HCT116 (cell line): ENCODE measurements around the gene C20orf144. TPM values are rescaled to one million over a fixed set of nuclear protein-coding genes. Genes with fewer than 3 reads are reported as not detected.

ENCODE experiments used
- ATAC-seq: fragments of 200-7000 bp; cut with Tn5 transposase; 2 replicates; pipeline ENCODE4 v1.9.1; 2020; ENCODE audit warnings: mild to moderate bottlenecking, moderate library complexity
- BruUV-seq: library from RNA; stranded (reverse); fragments of 400-500 nt; replicated peaks from 2 replicates; lab custom pipeline; 2021; lab: Mats Ljungman, UMichigan
- CTCF ChIA-PET: fragments of 300-600 bp; sonication (Branson Sonifier 250); formaldehyde crosslinking; loops from one replicate; lab custom pipeline; 2021; ENCODE audit warnings: antibody characterized with exemption; lab: Charles Lee
- POLR2A ChIA-PET: fragments of 300-600, 350-600 bp; sonication (Branson Sonifier 250); formaldehyde crosslinking; loops from one replicate; lab custom pipeline; 2021; ENCODE audit warnings: antibody characterized with exemption; lab: Charles Lee
- RAD21 ChIA-PET, 2 experiments: fragments of 300-600 bp; sonication (Branson Sonifier 250); formaldehyde crosslinking; loops; one replicate each; lab custom pipeline; 2023; ENCODE audit warnings: low total read pairs in 2 of 2; ENCODE audit not compliant: uncharacterized antibody in 2 of 2, unreplicated experiment in 2 of 2, low non-redundant PET in 1 of 2; lab: Charles Lee
- DNase-seq: peaks from one replicate; pipeline ENCODE4 v3.0.0-alpha.2; 2010; ENCODE audit warnings: low read depth, low spot score
- H2AFZ ChIP-seq: fragments of 200-600 bp; shearing (Covaris generic), sonication (generic); 2 replicates; pipeline ENCODE4 v1.6.1; 2017; ENCODE audit warnings: low read depth, mixed run types, mixed read lengths, antibody characterized with exemption, low read length; ENCODE audit not compliant: poor library complexity, severe bottlenecking
- H3K27ac ChIP-seq: 2 replicates; pipeline ENCODE4 v1.5.1; 2012; ENCODE audit warnings: low read depth, low read length
- H3K27me3 ChIP-seq: fragments of 200-600 bp; sonication (generic); 2 replicates; pipeline ENCODE4 v1.6.1; 2016; ENCODE audit warnings: mixed run types, low read length, mixed read lengths; ENCODE audit not compliant: insufficient read depth
- H3K36me3 ChIP-seq, 2 experiments: fragments of 200-500 bp in 1 of 2; fragments of 200-600 bp in 1 of 2; sonication (Bioruptor generic) in 1 of 2; sonication (generic) in 1 of 2; 2 replicates each; pipeline versions ENCODE4 v1.5.1 to v1.6.1; 2014 to 2016; ENCODE audit warnings: low read length in 2 of 2, inconsistent platforms in 1 of 2, mixed read lengths in 1 of 2, mixed run types in 1 of 2; ENCODE audit not compliant: insufficient read depth in 2 of 2, control insufficient read depth in 1 of 2
- H3K4me1 ChIP-seq, 2 experiments: fragments of 200-600 bp in 1 of 2; sonication (generic) in 1 of 2; 2 replicates each; pipeline versions ENCODE4 v1.5.1 to v1.6.1; 2012 to 2017; ENCODE audit warnings: low read length in 2 of 2, inconsistent platforms in 1 of 2, mild to moderate bottlenecking in 1 of 2, mixed read lengths in 1 of 2, mixed run types in 1 of 2, moderate library complexity in 1 of 2; ENCODE audit not compliant: insufficient read depth in 2 of 2, control insufficient read depth in 1 of 2
- H3K4me2 ChIP-seq: fragments of 200-600 bp; sonication (generic); 2 replicates; pipeline ENCODE4 v1.6.1; 2017; ENCODE audit warnings: mixed run types, low read length, mixed read lengths
- H3K4me3 ChIP-seq, 2 experiments: fragments of 200-600 bp in 1 of 2; sonication (generic) in 1 of 2; replicated peaks in 1 of 2; 2 replicates each; pipeline ENCODE4 v1.5.1; 2011 to 2016; ENCODE audit warnings: low read length in 2 of 2, control low read depth in 1 of 2, low read depth in 1 of 2, mild to moderate bottlenecking in 1 of 2, mixed read lengths in 1 of 2, mixed run types in 1 of 2
- H3K79me2 ChIP-seq: fragments of 200-600 bp; sonication (generic); 2 replicates; pipeline ENCODE4 v1.6.1; 2017; ENCODE audit warnings: mild to moderate bottlenecking, mixed run types, low read length, moderate library complexity, mixed read lengths; ENCODE audit not compliant: insufficient read depth
- H3K9ac ChIP-seq: fragments of 200-600 bp; sonication (generic); 2 replicates; pipeline ENCODE4 v1.6.1; 2016; ENCODE audit warnings: low read length, mixed read lengths
- H3K9me2 ChIP-seq: fragments of 200-600 bp; sonication (generic), shearing (Covaris generic); 2 replicates; pipeline ENCODE4 v1.6.1; 2017; ENCODE audit warnings: mixed run types, mild to moderate bottlenecking, moderate library complexity; ENCODE audit not compliant: insufficient read depth
- H3K9me3 ChIP-seq, 2 experiments: fragments of 200-500 bp in 1 of 2; fragments of 200-600 bp in 1 of 2; sonication (Bioruptor generic) in 1 of 2; sonication (generic) in 1 of 2; 2 replicates each; pipeline ENCODE4 v1.6.1; 2014 to 2017; ENCODE audit warnings: low read length in 2 of 2, mixed read lengths in 2 of 2, inconsistent platforms in 1 of 2, low read depth in 1 of 2, mild to moderate bottlenecking in 1 of 2, mixed run types in 1 of 2, moderate library complexity in 1 of 2; ENCODE audit not compliant: control insufficient read depth in 1 of 2, insufficient read depth in 1 of 2
- H4K20me1 ChIP-seq: fragments of 200-600 bp; sonication (generic), shearing (Covaris generic); 2 replicates; pipeline ENCODE4 v1.6.1; 2017; ENCODE audit warnings: mixed run types, mild to moderate bottlenecking, moderate library complexity; ENCODE audit not compliant: insufficient read depth
- CEBPB ChIP-seq: IDR thresholded peaks from 2 replicates; pipeline ENCODE4 v1.6.1; 2012; ENCODE audit warnings: low read depth
- CTCF ChIP-seq, 3 experiments: fragments of 200-600 bp in 1 of 3; sonication (generic) in 1 of 3; IDR thresholded peaks in 2 of 3; conservative IDR thresholded peaks in 1 of 3; 2 replicates each; pipeline ENCODE4 v1.5.1; 2012 to 2017; ENCODE audit warnings: low read depth in 2 of 3, low read length in 2 of 3, antibody characterized with exemption in 1 of 3, borderline replicate concordance in 1 of 3, control low read depth in 1 of 3, mild to moderate bottlenecking in 1 of 3, mixed read lengths in 1 of 3, mixed run types in 1 of 3, moderate library complexity in 1 of 3; ENCODE audit not compliant: insufficient read depth in 1 of 3
- ELF1 ChIP-seq: IDR thresholded peaks from 2 replicates; pipeline ENCODE4 v1.6.1; 2012; ENCODE audit warnings: low read depth, borderline replicate concordance
- EZH2phosphoT487 ChIP-seq: fragments of 200-600 bp; IDR thresholded peaks from 2 replicates; pipeline ENCODE4 v1.6.1; 2018; ENCODE audit warnings: antibody characterized with exemption, borderline replicate concordance
- FOSL1 ChIP-seq: IDR thresholded peaks from 2 replicates; pipeline ENCODE4 v1.6.1; 2012; ENCODE audit warnings: low read depth
- JUND ChIP-seq: IDR thresholded peaks from 2 replicates; pipeline ENCODE4 v1.6.1; 2012
- POLR2A ChIP-seq: IDR thresholded peaks from 2 replicates; pipeline ENCODE4 v1.7.0; 2011; ENCODE audit warnings: borderline replicate concordance; ENCODE audit not compliant: insufficient read depth, insufficient read length; ENCODE audit errors: extremely low read depth
- SIN3A ChIP-seq: IDR thresholded peaks from 2 replicates; pipeline ENCODE4 v1.6.1; 2012; ENCODE audit warnings: low read depth
- SRF ChIP-seq: IDR thresholded peaks from 2 replicates; pipeline ENCODE4 v1.6.1; 2012; ENCODE audit warnings: low read depth
- TCF7L2 ChIP-seq: IDR thresholded peaks from 2 replicates; pipeline ENCODE4 v1.7.0; 2011; ENCODE audit warnings: borderline replicate concordance, inconsistent platforms; ENCODE audit not compliant: insufficient read depth, insufficient read length; ENCODE audit errors: extremely low read depth
- ZBTB33 ChIP-seq: IDR thresholded peaks from 2 replicates; pipeline ENCODE4 v1.6.1; 2011; ENCODE audit warnings: mild to moderate bottlenecking, low read length, moderate library complexity; ENCODE audit not compliant: insufficient replicate concordance; ENCODE audit errors: extremely low read depth
- ZFX ChIP-seq: fragments of 450-650 bp; IDR thresholded peaks from 2 replicates; pipeline ENCODE4 v1.6.1; 2017
- intact Hi-C: fragments of 100-400 bp; cut with micrococcal nuclease; formaldehyde crosslinking; loops from 2 replicates; pipeline ENCODE4 v1.10.0; 2022
- total RNA-seq: library from RNA; stranded (reverse); gene quantifications from one replicate; pipeline ENCODE4 v1.2.1, GENCODE V29; 2021; ENCODE audit not compliant: unreplicated experiment

Gene C20orf144
- total RNA-seq, 1 experiment from 2014 or later, result 0.37 TPM

GRCh38 chr20:33666293-33667244 is 4.4 kb downstream of the C20orf144 start, which contains the start of gene ACTL10:
ACTL10 (plus strand) TSS chr20:33666943; CDS start chr20:33667498, 555 bp downstream.
- ChIA-PET RAD21 (no interaction called here), CTCF (interaction anchor here (1.3 kb wide), 1 partner anchor 66 kb away, joined by 3 read pairs; no protein-coding TSS in a partner anchor), POLR2A (no interaction called here)
- Histone ChIP-seq H4K20me1 (no peaks in the 10 kb centered on the region), H3K36me3 (peaks cover 8 to 22% of the 10 kb centered on the region in 2 experiments; a peak in 3 of 4 replicates), H3K4me3 (no peak within 1 kb of the TSS), H3K4me1 (peaks cover 9 to 22% of the 10 kb centered on the region in 2 experiments), H3K9me2 (no peaks in the 10 kb centered on the region), H3K4me2 (no peak within 1 kb of the TSS), H3K27ac (peak within 1 kb of the TSS; percentile 17; the same call in 1 of the 2 replicates), H3K9ac (no peak within 1 kb of the TSS), H3K79me2 (peaks cover 8% of the 10 kb centered on the region; the same call in 1 of the 2 replicates), H3K9me3 (no peaks in the 10 kb centered on the region), H3K27me3 (no peaks in the 10 kb centered on the region), H2AFZ (no peak within 1 kb of the TSS)
- intact Hi-C loops, result loop anchor here (5.0 kb wide), 1 partner anchor 209 kb away; no protein-coding TSS in a partner anchor
- ATAC-seq, result no peak
- DNase-seq, result no peak
- no peak for TF ChIP-seq ELF1
- no peak for TF ChIP-seq CEBPB
- TF ChIP-seq TCF7L2, result no peak
- TF ChIP-seq SIN3A, result no peak
- no peak for TF ChIP-seq POLR2A
- no peak for TF ChIP-seq FOSL1
- BruUV-seq, result no TSS peak

- Histone ChIP-seq H3K27ac (no peak overlapping the region; the same call in 1 of the 2 replicates), H3K79me2 (peaks cover 14% of the 10 kb centered on the region; the same call in 1 of the 2 replicates), H2AFZ (no peak overlapping the region), H3K9me3 (no peaks in the 10 kb centered on the region), H3K9ac (no peak overlapping the region), H4K20me1 (no peaks in the 10 kb centered on the region), H3K27me3 (no peaks in the 10 kb centered on the region), H3K4me2 (no peak overlapping the region), H3K4me1 (peaks cover 9 to 22% of the 10 kb centered on the region in 2 experiments), H3K9me2 (no peaks in the 10 kb centered on the region), H3K36me3 (peaks cover 10 to 23% of the 10 kb centered on the region in 2 experiments; a peak in 3 of 4 replicates), H3K4me3 (no peak overlapping the region)
- ChIA-PET RAD21 (interaction anchor here in 1 of 2 experiments (0.5 kb wide), 1 partner anchor 1029 kb away, joined by 10 read pairs; no protein-coding TSS in a partner anchor), CTCF (no interaction called here), POLR2A (no interaction called here)
- DNase-seq, result no peak
- no TSS peak for BruUV-seq
- TF ChIP-seq JUND (no peak), CTCF (IDR thresholded peaks at IDR 0.05 in 2 of 3, conservative IDR thresholded peaks at IDR 0.05 in 1 of 3; ENCODE audit: borderline replicate concordance in 1 of 3, insufficient read depth in 1 of 3, low read depth in 2 of 3, low read length in 2 of 3) (no peak), ZFX (no peak), CEBPB (no peak), ZBTB33 (no peak), EZH2phosphoT487 (no peak), TCF7L2 (no peak), SRF (no peak), FOSL1 (no peak)
- no peak for ATAC-seq
- intact Hi-C loops, result loop anchor here (5.0 kb wide), 1 partner anchor 210 kb away; no protein-coding TSS in a partner anchor
These were observed 5.1 kb downstream of the C20orf144 start for GRCh38 chr20:33667245-33667675.
